HS-27A (cell line): ENCODE results near the gene SELPLG.
"Not testable (repeated sequence)": the region's sequence is repeated elsewhere in the genome, so short reads cannot be mapped to it uniquely, and the experiment has no call there.

Experiments used
- DNase-seq: peaks from one replicate; pipeline ENCODE4 v3.0.0-alpha.2; 2012; ENCODE audit warnings: low read depth, missing footprints

SELPLG gene

DNA sequence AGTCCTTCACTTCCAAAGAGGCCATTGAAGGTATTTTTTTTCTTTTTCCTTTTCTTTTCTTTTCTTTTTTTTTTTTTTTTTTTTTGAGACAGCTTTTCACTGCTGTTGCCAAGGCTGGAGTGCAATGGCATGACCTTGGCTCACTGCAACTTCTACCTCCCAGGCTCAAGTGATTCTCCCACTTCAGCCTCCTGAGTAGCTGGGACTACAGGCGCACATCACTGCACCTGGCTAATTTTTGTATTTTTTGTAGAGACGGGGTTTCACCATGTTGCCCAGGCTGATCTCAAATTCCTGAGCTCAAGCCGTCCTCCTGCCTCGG is 14.8 kb downstream of the SELPLG start:
- not testable (repeated sequence) for DNase-seq

DNA sequence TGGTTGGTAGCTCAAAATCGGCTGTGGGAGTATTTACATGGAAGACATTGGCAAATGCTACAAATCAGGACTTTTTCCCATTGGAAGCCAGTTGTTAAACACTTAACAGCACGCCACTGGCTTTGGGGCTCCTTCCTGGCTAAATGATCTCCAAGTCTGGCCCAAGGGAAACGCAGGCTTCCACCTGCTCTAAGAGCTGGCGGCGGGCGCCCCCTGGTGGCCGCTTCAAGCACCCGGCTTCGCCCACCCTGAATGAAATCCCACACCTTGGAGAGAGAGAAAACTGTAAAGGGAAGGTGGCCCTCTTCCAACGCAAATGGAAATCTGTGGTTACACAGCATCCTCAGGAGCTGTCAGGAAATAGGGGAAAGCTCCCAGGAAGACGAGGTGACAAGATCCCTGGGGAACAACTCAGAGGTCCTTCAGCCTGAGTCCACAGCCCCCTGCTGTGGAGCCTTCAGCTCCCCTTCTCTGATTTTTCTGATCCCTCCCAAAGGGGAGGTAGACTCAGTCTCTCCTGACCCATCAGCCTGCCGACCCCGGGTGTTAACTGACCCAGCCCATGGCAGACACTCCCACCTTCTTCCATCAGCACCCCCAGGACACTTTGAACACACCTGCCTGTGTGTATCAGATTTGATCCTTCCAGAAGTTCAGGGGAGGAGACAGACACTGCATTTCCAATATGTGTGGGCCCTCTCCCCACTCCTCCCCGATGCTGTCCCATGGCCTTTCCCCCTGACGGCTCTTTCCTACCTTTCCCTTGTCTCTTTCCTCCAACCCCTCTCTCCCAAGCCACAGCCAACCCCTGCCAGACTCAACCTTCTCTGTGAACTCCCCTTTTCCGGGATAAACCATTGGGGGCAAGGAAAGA is 15.4 kb downstream of the SELPLG start:
- no peak for DNase-seq

DNA sequence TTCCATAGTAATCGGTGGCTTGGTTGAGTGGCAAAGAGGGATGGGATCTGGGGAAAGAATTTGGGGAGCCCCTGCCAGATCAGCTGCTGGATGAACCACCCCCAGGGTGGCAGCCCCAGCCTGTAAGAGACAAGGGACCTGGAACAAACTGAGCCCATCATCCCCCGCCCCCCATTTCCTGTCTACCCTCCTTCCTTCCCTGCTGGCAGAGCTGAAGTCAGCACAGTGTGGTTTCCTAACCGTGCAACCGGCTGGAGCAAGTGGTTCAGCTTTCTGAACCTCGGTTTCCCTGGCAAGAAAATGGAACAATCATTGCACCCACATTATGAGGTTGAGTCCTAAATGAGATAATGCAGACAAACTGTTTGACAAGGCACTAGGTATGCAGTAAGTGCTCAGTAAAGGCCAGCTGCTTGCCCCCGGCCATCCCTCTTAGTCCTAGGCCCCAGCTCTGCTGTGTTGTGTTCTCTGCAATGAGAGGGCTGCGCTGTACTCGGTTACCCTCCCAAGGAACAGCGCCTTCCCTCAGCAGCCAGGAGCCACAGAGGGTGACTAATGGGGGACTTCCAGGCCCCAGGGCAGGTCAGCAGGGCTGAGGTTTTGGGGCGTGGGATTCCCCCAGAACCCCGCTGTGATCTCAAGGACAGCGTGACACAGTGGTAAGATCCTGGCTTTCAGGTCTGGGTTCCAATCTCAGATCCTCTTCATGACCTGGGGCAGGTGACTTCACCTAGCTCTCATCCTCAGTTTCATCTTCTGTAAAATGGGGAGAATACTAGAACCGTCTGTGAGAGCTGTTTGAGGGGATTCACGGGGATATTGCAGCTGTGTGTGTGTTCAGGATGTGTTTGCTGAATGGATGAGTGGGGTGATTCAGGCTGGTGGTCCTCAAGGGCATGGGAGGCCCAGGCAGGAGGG is 16.5 kb downstream of the SELPLG start:
- no peak for DNase-seq

DNA sequence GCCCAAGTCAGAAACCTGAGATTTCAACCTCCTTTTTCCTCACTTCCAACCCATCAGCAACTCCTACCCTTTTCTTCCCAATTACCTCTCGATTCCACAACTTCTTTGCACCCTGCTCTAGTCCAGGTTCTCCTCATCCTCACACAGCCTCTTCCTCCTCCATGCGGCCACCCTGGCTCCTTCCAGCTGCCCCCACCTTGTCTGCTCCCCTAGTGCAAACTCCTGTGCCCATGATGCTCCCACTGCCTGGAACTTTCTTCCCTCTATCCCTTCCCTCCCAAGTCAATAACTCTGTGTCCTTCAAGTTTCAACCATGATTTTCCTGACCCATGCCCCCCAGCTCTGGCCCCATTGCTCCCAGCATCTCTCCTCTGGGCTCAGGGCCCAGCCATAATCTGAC is 17.3 kb downstream of the SELPLG start:
- no peak for DNase-seq

DNA sequence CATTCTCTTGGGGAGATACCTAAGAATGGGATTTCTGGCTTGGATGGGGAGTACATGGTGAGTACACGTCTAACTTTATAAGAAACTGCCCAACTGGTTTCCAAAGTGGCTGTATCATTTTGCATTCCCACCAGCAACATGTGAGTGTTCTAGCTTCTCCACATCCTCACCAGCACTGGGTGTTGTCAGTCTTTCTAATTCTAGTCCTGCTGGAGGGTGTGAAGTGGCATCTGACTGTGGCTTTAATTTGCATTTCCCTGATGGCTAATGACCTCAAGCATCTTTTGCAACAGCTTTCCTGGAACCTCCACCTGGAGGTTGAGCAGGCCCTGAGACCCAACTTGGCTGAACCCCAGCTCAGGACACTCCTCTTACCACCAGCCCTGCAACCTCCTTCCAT is 17.8 kb downstream of the SELPLG start:
- no peak for DNase-seq

DNA sequence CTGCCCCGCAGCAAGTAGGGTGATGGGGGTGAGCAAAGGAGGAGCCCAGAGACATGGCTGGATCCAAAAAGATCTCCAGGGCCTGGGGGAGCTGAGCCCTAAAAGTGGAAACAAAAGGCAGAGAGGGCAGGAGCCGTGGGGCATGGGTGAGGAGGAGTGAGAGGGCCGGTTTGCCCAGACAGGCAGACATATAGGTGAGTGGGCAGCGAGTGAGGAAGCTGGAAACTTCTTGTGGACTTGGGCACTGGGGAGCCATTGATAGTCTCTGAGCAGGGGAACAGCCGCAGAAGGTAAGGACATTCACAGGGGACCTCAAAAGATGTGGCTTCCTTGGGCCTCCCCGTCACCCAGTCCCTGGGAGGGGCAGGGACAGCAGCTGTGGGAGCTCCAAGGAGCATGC is 19.1 kb downstream of the SELPLG start:
- no peak for DNase-seq

DNA sequence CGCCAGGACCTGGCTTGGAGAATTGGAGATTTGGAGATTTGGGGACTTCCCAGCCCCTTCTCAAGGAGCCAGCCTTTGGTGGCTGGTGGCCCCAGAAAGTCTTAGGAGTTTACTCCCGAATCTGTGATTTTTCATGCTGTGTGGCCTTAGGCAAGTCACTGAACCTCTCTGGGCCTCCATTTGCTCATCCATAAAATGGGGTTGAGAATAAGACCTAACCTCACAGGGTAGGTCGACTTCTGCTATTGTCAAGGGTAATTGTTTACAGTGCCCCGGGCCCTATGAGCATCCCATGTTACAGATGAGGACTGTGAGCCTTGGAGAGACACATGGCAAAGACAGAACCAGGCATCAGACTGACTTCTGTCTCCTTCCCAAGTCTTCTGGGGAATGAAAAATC is 19.7 kb downstream of the SELPLG start:
- DNase-seq = no peak

DNA sequence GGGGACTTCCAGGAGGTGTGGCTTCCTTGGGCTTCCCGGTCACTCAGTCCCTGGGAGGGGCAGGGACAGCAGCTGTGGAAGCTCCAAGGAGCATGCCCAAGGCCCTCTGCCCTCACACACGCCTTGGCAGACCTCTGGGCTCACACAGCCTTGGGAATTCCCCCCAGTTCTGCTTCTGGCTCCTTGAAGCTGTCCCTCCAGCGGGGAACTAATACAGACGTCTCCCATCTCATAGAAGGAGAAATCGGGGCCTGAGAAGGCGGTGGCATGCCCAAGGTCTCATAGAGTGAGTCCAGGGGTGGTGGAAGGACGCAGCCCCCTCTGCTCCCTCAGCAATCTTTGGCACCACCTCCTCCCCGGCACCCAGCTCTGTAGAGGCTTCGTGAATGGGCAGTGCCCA is 20.1 kb downstream of the SELPLG start:
- DNase-seq = no peak

DNA sequence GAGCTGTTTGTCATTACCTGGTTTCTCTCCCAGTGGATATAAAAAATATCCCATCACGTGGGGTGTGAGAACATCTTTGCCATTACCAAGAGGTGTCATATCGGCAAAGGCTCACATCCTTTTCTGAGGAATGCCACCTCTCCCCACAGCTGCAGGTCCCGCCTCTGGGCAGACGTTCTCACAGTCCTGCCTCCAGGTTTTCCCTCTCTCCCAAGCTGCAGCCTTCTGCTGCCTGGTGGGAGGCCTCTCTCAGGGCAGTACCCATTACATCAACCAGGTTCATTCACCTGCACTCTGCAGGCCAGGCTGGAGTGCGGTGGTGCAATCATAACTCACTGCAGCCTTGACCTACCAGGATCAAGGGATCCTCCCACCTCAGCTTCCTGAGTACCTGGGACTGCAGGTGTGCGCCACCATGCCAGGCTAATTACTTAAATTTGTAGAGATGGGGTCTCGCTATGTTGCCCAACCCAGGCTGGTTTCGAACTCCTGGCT is 20.9 kb downstream of the SELPLG start:
- DNase-seq = no peak

DNA sequence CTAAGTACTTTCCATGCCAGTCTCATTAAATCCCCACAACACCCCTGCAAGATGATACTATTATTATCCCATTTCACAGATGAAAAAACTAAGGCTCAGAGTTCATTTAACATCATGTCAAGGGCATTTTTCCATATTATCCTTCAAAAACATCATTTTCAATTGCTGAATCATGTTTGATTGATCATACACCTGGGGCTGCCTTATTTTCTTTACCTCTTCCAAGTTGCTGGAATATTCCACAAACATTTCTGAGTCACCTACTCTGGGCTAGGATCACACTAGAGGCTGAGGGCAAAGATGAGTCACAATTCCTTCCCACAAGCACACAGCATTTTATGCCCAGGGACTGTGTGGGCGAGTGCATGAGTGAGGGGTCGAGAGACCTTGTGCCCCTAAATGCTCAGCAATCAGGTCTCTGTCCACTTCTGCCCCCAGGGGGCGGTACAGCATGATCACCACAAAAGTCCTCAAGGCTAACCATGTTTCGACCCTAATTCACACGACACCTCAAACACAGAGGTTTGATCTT is 21.7 kb downstream of the SELPLG start:
- DNase-seq = no peak

DNA sequence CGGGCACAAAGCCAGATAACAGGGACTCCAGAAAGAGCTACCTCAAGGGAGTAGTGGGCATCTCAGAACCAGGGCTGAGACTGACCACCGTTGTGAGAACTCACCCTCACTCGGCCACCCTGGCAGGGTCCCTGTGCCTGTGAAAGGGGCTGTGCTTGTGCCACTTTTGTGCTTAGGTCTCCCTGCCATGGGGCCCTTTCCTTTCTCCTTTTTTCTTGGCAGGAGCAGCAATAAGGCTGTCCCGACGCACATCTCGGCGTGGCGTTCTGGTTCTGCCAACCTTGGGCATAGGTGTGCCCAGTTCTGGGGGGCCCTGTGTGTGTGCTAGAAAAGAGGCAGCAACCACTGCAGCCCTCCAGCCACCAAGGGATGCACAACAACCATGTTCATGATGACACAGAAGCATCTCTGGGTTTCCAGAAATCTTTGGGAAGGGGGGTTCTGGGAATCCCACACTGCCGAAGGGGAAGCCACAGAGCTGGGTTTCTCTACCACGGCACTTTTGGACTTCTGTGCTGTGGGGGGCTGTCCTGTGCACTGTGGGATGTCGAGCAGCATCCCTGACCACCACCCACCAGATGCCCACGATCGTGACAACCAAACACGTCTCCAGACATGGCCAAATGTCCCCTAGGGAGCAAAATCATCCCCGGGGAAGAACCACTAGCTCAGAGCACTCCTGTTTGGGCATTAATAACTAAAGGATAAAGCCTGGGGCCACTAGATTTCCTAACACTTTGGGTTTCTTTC is 22.7 kb downstream of the SELPLG start:
- no peak for DNase-seq

DNA sequence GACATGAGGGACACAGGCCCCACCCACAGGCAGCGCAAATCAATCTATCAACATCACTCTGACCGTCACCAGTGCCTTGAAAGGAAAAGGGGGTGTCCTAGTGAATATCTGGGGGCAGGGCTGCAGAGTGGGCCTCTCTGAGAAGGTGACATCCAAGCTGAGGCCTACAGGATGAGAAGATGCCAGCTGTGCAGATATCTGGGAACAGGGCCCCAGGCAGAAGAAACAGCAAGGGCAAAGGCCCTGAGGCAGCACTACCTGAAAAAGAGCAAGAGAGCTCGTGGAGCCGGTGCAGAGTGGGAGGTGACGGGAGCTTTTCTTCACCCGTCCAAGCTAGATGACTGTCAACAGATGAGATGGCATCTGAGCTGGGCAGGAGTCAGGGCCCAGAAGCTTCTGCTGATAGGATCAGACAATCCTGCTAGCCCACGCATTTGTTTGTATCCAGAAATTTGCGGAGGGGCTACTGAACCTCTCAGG is 23.3 kb downstream of the SELPLG start:
- no peak for DNase-seq

DNA sequence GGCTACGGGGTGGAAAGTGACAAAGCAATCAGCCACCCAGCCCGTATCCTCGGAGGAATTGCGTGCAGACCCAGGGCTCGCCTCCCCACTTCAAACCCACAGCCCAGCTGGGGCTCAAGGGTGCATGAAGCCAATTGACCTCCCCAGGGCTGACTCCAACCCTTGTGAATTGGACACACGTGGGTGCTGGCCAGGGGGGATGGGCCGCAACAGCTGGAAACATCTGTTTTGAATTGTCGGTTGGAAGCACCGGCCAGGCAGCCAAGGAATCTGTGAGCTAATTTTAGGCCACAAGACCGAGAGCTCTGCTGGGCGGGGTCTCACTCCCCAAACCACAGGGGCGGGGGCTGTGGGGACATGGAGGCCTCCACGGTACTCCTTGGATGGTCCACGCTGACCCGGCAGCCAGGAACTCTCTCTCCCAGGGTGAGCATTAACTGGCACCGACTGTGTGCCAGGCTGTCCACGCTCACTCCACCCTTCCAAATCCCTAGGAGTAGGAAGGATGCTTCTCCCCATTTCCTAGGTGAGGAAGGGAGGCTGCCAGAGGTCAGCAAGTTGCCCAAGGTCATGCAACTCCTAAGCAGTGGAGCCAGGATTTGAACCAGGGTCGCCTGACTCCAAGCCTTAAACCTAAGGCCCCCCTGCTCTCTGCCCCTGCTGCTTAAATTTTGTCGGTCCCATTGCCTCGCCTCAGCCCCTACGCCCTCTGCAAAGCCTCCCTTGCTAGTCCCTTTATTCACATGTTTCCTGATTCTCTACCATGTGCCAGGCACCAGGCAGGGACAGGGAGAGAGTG is 24.0 kb downstream of the SELPLG start:
- DNase-seq = no peak

DNA sequence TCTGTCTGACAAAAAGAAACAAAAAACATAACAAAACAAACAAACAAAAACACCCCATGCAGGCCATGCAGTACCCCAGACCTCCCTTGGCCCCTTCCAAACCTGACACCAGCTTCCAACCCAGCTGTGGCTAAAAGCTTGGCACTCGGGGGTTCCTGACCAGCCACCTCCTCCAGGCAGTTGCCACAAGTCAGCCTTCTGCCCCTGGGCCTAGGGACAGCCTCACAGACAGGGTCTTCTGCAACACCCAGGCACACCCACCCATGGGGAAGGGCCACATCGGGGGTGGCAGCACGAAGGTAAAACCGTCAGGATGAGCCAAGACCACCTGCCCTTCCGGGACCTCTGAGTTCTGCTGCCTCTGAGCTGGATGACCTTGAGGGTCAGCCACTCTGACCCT is 25.1 kb downstream of the SELPLG start:
- DNase-seq = no peak

DNA sequence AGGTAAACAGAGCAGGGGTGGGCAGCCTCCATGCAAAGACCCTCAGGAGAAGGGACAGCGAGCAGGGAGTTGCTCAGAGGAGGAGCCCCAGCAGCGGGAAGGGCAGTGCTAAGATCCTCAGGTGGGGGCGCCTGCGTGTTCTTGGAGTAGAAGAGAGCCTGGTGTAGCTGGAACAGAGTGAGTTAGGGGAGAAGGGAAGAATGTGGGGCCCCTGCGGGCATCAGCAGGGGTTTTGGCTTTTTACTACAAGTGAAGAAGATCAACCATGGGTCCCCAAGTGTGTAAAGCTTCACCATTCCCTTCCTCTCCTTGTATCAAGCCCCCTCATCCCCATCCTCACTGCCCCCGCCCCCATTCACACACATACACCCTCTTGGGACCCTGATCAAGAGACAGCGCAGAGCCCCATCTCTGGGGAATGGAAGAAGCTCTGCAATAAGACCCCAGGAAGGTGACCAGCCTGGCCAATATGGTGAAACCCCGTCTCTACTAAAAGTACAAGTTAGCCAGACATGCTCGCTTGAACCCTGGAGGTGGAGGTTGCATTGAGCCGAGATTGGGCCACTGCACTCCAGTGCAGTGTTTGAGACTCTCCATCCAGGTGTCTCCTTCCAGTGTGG is 25.6 kb downstream of the SELPLG start:
- DNase-seq = no peak

DNA sequence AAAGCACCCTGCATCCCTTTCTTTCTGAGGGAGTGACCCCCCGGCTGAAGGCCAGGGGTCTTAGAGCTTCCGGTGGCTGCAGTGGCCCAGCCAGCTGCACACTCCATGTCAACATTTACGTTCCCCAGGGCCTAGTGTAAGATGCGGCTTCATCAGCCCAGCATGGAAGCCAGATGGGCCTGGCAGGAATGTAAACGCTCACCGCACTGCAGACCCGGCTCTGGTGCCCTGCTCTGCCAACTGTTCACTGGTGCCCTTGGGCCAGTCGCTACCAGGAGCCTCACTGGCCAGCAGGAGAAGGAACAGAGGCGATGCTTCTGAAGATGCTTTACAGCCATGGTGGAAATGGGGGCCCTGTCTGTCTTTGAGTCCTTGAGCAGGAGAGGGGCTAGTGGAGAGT is 27.2 kb downstream of the SELPLG start:
- DNase-seq = no peak

DNA sequence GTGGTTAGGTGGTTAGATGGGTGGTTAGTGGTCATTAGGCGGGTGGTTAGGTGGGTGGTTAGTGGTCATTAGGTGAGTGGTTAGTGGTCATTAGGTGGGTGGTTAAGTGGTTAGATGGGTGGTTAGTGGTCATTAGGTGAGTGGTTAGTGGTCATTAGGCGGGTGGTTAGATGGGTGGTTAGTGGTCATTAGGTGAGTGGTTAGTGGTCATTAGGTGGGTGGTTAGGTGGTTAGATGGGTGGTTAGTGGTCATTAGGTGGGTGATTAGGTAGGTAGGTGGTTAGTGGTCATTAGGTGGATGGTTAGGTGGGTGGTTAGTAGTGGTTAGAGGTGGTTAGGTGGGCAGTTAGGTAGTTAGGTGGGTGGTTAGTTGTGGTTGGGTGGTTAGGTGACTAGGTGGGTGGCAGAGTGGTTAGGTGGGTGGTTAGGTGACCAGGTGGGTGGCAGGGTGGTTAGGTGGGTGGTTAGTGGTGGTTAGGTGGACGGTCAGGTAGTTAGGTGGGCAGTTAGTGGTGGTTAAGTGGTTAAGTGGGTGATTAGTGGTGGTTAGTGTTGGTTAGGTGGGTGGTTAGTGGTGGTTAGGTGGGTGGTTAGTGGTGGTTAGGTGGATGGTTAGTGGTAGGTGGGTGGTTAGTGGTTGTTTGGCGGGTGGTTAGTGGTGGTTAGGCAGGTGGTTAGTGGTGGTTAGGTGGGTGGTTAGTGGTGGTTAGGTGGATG is 27.8 kb downstream of the SELPLG start:
- no peak for DNase-seq

DNA sequence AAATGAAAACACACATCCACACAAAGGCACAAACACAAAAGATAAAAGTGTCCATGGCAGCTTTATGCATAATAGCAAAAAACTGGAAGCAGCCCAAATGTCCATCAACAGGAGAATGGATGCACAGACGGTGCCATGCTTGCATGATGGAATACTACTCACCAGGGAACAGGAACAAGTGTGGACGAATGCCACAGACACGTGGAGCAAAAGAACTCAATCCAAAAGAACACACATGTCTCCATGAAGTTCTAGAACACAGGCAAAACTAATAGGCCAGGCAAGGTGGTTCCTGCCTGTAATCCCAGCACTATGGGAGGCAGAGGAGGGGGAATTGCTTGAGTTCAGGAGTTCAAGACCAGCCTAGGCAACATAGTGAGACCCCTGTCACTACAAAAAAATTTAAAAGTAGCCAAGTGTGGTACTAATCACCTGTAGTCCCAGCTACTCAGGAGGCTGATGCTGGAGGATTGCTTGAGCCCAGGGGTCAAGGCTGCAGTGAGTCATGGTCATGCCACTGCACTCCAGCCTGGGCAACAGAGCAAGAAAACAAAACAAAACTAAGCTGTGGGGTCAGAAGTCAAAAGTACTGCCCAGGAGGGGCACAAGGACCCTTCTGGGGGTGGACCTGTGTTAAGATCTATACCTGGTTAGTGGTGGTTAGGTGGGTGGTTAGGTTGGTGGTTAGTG is 28.5 kb downstream of the SELPLG start:
- DNase-seq = no peak

DNA sequence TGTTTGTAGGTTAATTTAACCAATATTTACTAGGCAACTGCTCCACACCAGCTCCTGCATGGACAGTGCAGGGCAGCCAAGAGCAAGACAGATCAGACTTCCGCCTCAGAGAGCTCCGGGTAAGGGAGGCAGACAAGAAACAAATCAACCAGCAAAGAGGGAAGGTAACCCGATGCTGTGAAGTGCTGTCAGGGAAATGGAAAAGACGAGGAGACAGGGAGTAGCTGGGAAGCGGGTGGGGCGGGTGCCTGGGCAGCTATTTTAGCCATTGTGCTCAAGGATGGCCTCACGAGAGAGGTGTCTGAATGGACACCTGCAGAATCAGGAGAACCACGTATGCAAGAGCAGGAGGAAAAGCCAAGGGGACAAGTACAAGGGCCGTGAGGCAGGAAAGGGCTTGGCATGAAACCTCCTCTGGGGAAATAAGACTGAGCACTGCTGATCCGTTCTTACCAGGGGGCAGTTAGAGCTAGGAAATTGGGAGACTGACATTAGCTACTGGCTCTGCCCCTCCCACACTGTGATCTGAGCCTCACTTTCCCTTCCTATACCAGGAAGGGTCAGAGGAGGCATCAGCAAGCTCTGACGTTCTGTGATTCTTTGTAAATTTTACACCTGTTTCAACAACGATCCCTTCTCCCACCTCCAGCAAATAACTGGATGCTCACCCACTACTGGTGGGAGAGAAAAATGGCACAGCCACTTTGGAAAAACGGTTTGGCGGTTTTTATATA is 29.3 kb downstream of the SELPLG start:
- no peak for DNase-seq
